Loucy (cell line): ENCODE measurements around the gene FOXP3.

Source experiments
- H2AFZ ChIP-seq: fragments of 200-600 bp; sonication (generic); 2 replicates; pipeline ENCODE4 v1.6.0; 2016; ENCODE audit warnings: antibody characterized with exemption, mild to moderate bottlenecking, low read length, moderate library complexity
- H3F3A ChIP-seq: fragments of 200-600 bp; 2 replicates; pipeline ENCODE4 v1.6.0; 2016; ENCODE audit warnings: antibody characterized with exemption, low read depth, mild to moderate bottlenecking
- H3K27me3 ChIP-seq: fragments of 200-600 bp; sonication (generic); 2 replicates; pipeline ENCODE4 v1.6.1; 2014; ENCODE audit warnings: low read length, mild to moderate bottlenecking; ENCODE audit not compliant: insufficient read depth, poor library complexity, severe bottlenecking
- H3K36me3 ChIP-seq: fragments of 200-600 bp; sonication (generic); 2 replicates; pipeline ENCODE4 v1.6.1; 2016; ENCODE audit warnings: low read length; ENCODE audit not compliant: insufficient read depth
- H3K4me1 ChIP-seq: fragments of 200-600 bp; sonication (generic); 2 replicates; pipeline ENCODE4 v1.5.1; 2014; ENCODE audit warnings: low read length, mild to moderate bottlenecking; ENCODE audit not compliant: insufficient read depth, poor library complexity, severe bottlenecking
- H3K4me2 ChIP-seq: fragments of 200-600 bp; sonication (generic); 2 replicates; pipeline ENCODE4 v1.6.0; 2014; ENCODE audit warnings: antibody characterized with exemption, low read length, low read depth, mild to moderate bottlenecking; ENCODE audit not compliant: poor library complexity, severe bottlenecking
- H3K4me3 ChIP-seq: fragments of 200-600 bp; sonication (generic); 2 replicates; pipeline ENCODE4 v1.5.1; 2014; ENCODE audit warnings: low read length, mild to moderate bottlenecking, mixed read lengths; ENCODE audit not compliant: poor library complexity, severe bottlenecking
- H3K79me2 ChIP-seq: fragments of 200-600 bp; sonication (generic); 2 replicates; pipeline ENCODE4 v1.6.1; 2014; ENCODE audit warnings: low read length; ENCODE audit not compliant: insufficient read depth
- H3K9ac ChIP-seq: fragments of 200-600 bp; sonication (generic); 2 replicates; pipeline ENCODE4 v1.6.0; 2014; ENCODE audit warnings: mild to moderate bottlenecking, low read depth, low read length, moderate library complexity; ENCODE audit not compliant: poor library complexity, severe bottlenecking
- H3K9me2 ChIP-seq: fragments of 200-600 bp; sonication (generic); replicated peaks from 2 replicates; pipeline ENCODE4 v1.6.1; 2016; ENCODE audit warnings: low read depth, low read length, mixed read lengths
- H3K9me3 ChIP-seq: fragments of 200-600 bp; sonication (generic); 2 replicates; pipeline ENCODE4 v1.6.1; 2014; ENCODE audit warnings: mild to moderate bottlenecking, antibody characterized with exemption, low read length, low read depth; ENCODE audit not compliant: insufficient read depth
- H4K20me1 ChIP-seq: fragments of 200-600 bp; sonication (generic); 2 replicates; pipeline ENCODE4 v1.6.0; 2014; ENCODE audit warnings: antibody characterized with exemption, low read length, mild to moderate bottlenecking; ENCODE audit not compliant: insufficient read depth, poor library complexity, severe bottlenecking
- CTCF ChIP-seq: fragments of 200-600 bp; sonication (generic); conservative IDR thresholded peaks from 2 replicates; pipeline ENCODE4 v1.5.1; 2014; ENCODE audit warnings: mild to moderate bottlenecking, antibody characterized with exemption, low read length
- EZH2phosphoT487 ChIP-seq: fragments of 200-600 bp; IDR thresholded peaks from 2 replicates; pipeline ENCODE4 v1.6.1; 2018; ENCODE audit warnings: antibody characterized with exemption, mild to moderate bottlenecking, moderate library complexity, borderline replicate concordance

FOXP3 gene

GRCh38 chrX:49249616-49250015, 14.9 kb downstream of the FOXP3 start:
- Histone ChIP-seq H3K27me3 (no peaks in the 10 kb centered on the region), H3K36me3 (no peaks in the 10 kb centered on the region)

GRCh38 chrX:49249071-49249470, 15.4 kb downstream of the FOXP3 start:
- Histone ChIP-seq H3K4me1 (no peaks in the 10 kb centered on the region), H3K27me3 (no peaks in the 10 kb centered on the region), H2AFZ (no peak overlapping the region), H3K36me3 (no peaks in the 10 kb centered on the region), H3K4me3 (no peak overlapping the region), H3K4me2 (no peak overlapping the region), H3K9me3 (no peaks in the 10 kb centered on the region), H3K9ac (no peak overlapping the region), H3K79me2 (no peaks in the 10 kb centered on the region), H3F3A (no peaks in the 10 kb centered on the region), H3K9me2 (no peaks in the 10 kb centered on the region), H4K20me1 (no peaks in the 10 kb centered on the region)
- TF ChIP-seq EZH2phosphoT487 (no peak), CTCF (no peak)

More at GRCh38 chrX:49249616-49250015, 14.9 kb downstream of the FOXP3 start:
- no peaks in the 10 kb centered on the region for H3K9me3 ChIP-seq
- H3K4me3 ChIP-seq, result no peak overlapping the region
- H4K20me1 ChIP-seq, result no peaks in the 10 kb centered on the region
- no peaks in the 10 kb centered on the region for H3K79me2 ChIP-seq
- H3F3A ChIP-seq, result no peaks in the 10 kb centered on the region
- no peak overlapping the region for H3K9ac ChIP-seq
- no peaks in the 10 kb centered on the region for H3K9me2 ChIP-seq
- H3K4me2 ChIP-seq, result no peak overlapping the region
- no peak overlapping the region for H2AFZ ChIP-seq
- H3K4me1 ChIP-seq, result no peaks in the 10 kb centered on the region
- TF ChIP-seq CTCF (no peak), EZH2phosphoT487 (no peak)

GRCh38 chrX:49247916-49248811, 16.3 kb downstream of the FOXP3 start:
- Histone ChIP-seq H3K4me3 (no peak overlapping the region), H3K9ac (no peak overlapping the region), H2AFZ (no peak overlapping the region), H3K9me2 (no peaks in the 10 kb centered on the region), H3K4me2 (no peak overlapping the region), H3F3A (no peaks in the 10 kb centered on the region), H4K20me1 (no peaks in the 10 kb centered on the region), H3K79me2 (no peaks in the 10 kb centered on the region), H3K36me3 (no peaks in the 10 kb centered on the region), H3K27me3 (no peaks in the 10 kb centered on the region), H3K9me3 (no peaks in the 10 kb centered on the region), H3K4me1 (no peaks in the 10 kb centered on the region)
- TF ChIP-seq CTCF, result no peak
- no peak for TF ChIP-seq EZH2phosphoT487
